Neural cell (in vitro differentiated cells): ENCODE measurements around the gene VPS26C. TPM values are rescaled to one million over a fixed set of nuclear protein-coding genes. Genes with fewer than 3 reads are reported as not detected.

Experiments
- H2AFZ ChIP-seq: fragments of 200-600, 300-800 bp; sonication (generic), shearing (Covaris generic); 2 replicates; pipeline ENCODE4 v1.6.0; 2014; ENCODE audit warnings: low read depth, mild to moderate bottlenecking, antibody characterized with exemption, low read length, moderate library complexity
- H3F3A ChIP-seq: fragments of 200-600 bp; shearing (Covaris generic); 2 replicates; pipeline ENCODE4 v1.6.1; 2016; ENCODE audit warnings: mild to moderate bottlenecking, moderate library complexity, mixed read lengths, antibody characterized with exemption, low read length; ENCODE audit not compliant: insufficient read depth, poor library complexity, severe bottlenecking
- H3K27ac ChIP-seq: fragments of 200-600, 300-800 bp; sonication (generic), shearing (Covaris generic); 2 replicates; pipeline ENCODE4 v1.5.1; 2014; ENCODE audit warnings: mild to moderate bottlenecking, low read length, moderate library complexity
- H3K27me3 ChIP-seq: fragments of 300-800, 200-600 bp; sonication (generic), shearing (Covaris generic); 2 replicates; pipeline ENCODE4 v1.6.0; 2014; ENCODE audit warnings: mild to moderate bottlenecking, low read depth, low read length, moderate library complexity; ENCODE audit not compliant: insufficient read depth
- H3K36me3 ChIP-seq: fragments of 300-800, 200-600 bp; sonication (generic), shearing (Covaris generic); 2 replicates; pipeline ENCODE4 v1.5.1; 2014; ENCODE audit warnings: mild to moderate bottlenecking, antibody characterized with exemption, low read length, moderate library complexity; ENCODE audit not compliant: insufficient read depth
- H3K4me2 ChIP-seq: fragments of 300-800, 200-600 bp; sonication (generic), shearing (Covaris generic); 2 replicates; pipeline ENCODE4 v1.6.0; 2014; ENCODE audit warnings: mild to moderate bottlenecking, low read length
- H3K4me3 ChIP-seq: fragments of 300-800, 200-600 bp; sonication (generic), shearing (Covaris generic); 2 replicates; pipeline ENCODE4 v1.5.1; 2014; ENCODE audit warnings: mild to moderate bottlenecking, low read length, moderate library complexity
- H3K79me2 ChIP-seq: fragments of 200-600 bp; shearing (Covaris generic); replicated peaks from 2 replicates; pipeline ENCODE4 v1.6.0; 2014; ENCODE audit warnings: mild to moderate bottlenecking, low read length, moderate library complexity; ENCODE audit not compliant: insufficient read depth
- H3K9ac ChIP-seq: fragments of 300-800, 200-600 bp; sonication (generic), shearing (Covaris generic); 2 replicates; pipeline ENCODE4 v1.6.1; 2016; ENCODE audit warnings: mild to moderate bottlenecking, low read length, mixed read lengths
- H3K9me2 ChIP-seq: fragments of 200-600 bp; shearing (Covaris generic); 2 replicates; pipeline ENCODE4 v1.6.1; 2016; ENCODE audit warnings: mild to moderate bottlenecking, low read length, mixed read lengths; ENCODE audit not compliant: insufficient read depth
- H3K9me3 ChIP-seq: fragments of 200-600, 300-800 bp; sonication (generic), shearing (Covaris generic); 2 replicates; pipeline ENCODE4 v1.6.1; 2016; ENCODE audit warnings: mild to moderate bottlenecking, mixed run types, low read length, moderate library complexity, mixed read lengths
- H4K20me1 ChIP-seq: fragments of 200-600 bp; shearing (Covaris generic); 2 replicates; pipeline ENCODE4 v1.6.1; 2016; ENCODE audit warnings: mild to moderate bottlenecking, mixed run types; ENCODE audit not compliant: insufficient read depth
- EP300 ChIP-seq: fragments of 450-650 bp; conservative IDR thresholded peaks from 2 replicates; pipeline ENCODE4 v1.6.1; 2014; ENCODE audit warnings: antibody characterized with exemption, mild to moderate bottlenecking, moderate library complexity; ENCODE audit not compliant: poor library complexity, severe bottlenecking
- EZH2 ChIP-seq: fragments of 200-600, 300-800 bp; shearing (Covaris generic), sonication (generic); IDR thresholded peaks from 2 replicates; pipeline ENCODE4 v1.6.1; 2014; ENCODE audit warnings: antibody characterized with exemption, low read length, borderline replicate concordance, mild to moderate bottlenecking; ENCODE audit not compliant: insufficient read depth, poor library complexity, severe bottlenecking
- MXI1 ChIP-seq: fragments of 450-650 bp; conservative IDR thresholded peaks from 2 replicates; pipeline ENCODE4 v1.6.1; 2014; ENCODE audit warnings: antibody characterized with exemption, mild to moderate bottlenecking; ENCODE audit not compliant: poor library complexity, severe bottlenecking
- POLR2AphosphoS5 ChIP-seq: IDR thresholded peaks from 2 replicates; pipeline ENCODE4 v1.6.1; 2012
- RAD21 ChIP-seq: fragments of 450-650 bp; conservative IDR thresholded peaks from 2 replicates; pipeline ENCODE4 v1.6.1; 2014; ENCODE audit warnings: antibody characterized with exemption, mild to moderate bottlenecking, moderate library complexity
- SMC3 ChIP-seq: fragments of 450-650 bp; conservative IDR thresholded peaks from 2 replicates; pipeline ENCODE4 v1.6.1; 2014; ENCODE audit warnings: antibody characterized with exemption, mild to moderate bottlenecking, moderate library complexity; ENCODE audit not compliant: poor library complexity
- TAF1 ChIP-seq: IDR thresholded peaks from 2 replicates; pipeline ENCODE4 v1.6.1; 2012; ENCODE audit warnings: low read depth
- polyA plus RNA-seq: library from polyadenylated mRNA; depleted of rRNA; stranded (reverse); fragments of >200 nt; gene quantifications from 2 replicates; pipeline ENCODE4 v1.2.3, GENCODE V29; 2014
- TF ChIP-seq, protein P1 (sequence below): IDR thresholded peaks from 2 replicates; pipeline ENCODE4 v1.6.1; 2012; ENCODE audit warnings: borderline replicate concordance
- TF ChIP-seq, protein P2 (sequence below): fragments of 450-650 bp; IDR thresholded peaks from 2 replicates; pipeline ENCODE4 v1.5.1; 2014; ENCODE audit warnings: antibody characterized with exemption, mild to moderate bottlenecking, moderate library complexity; ENCODE audit not compliant: poor library complexity, severe bottlenecking

VPS26C gene
- polyA plus RNA-seq, 1 donor from 2014 or later, result 55.5 TPM

DNA sequence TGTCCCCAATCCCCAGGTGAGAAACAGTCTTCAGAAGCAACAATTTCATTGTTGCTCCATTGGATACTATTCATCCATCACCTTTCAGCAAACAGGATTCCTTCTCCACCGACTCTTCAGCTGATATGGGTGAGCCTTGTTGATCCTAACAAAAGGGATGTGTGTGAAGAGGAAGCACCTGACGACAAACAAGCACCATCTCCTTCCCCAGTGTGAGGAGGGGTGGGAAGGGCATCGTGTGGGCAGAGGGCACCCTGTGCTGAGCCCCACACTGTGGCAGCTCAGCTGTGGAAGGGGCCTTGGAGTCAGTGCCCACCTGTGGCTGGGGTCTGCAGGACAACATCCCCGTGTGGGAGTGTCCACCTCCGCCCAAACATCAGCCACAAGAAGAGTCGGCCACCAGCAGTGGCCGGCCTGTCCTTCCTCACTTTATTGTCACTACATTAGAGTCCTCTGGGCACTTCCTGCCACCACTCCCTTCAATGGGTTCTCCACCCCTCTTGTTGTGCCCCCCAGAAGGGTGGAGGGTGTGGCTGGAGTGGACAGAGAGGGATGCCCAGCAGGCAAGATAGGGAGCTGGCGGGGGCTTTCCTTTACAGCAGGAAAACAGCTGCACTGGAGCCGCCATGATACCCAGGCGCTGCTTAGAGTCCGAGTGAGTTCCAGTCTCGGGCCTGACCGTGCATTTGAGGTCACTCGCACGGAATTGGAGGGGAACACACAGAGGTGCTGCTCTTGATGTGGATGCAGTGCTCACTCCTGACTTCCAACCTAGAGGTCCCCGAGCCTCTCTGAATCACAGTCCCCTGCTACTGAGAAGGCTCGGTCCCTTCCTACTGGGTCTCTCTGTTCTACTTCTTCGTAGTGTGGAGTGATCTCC, 40.9 kb downstream of the VPS26C start:
- Histone ChIP-seq H2AFZ (no peak overlapping the region), H3K27ac (no peak overlapping the region), H3K9me2 (no peaks in the 10 kb centered on the region), H3K9ac (no peak overlapping the region), H4K20me1 (no peaks in the 10 kb centered on the region), H3F3A (no peaks in the 10 kb centered on the region), H3K36me3 (no peaks in the 10 kb centered on the region), H3K79me2 (no peaks in the 10 kb centered on the region), H3K4me2 (no peak overlapping the region), H3K9me3 (no peaks in the 10 kb centered on the region), H3K27me3 (no peaks in the 10 kb centered on the region), H3K4me3 (no peak overlapping the region)
- TF ChIP-seq MXI1 (no peak), EZH2 (no peak), SMC3 (no peak), POLR2AphosphoS5 (no peak), RAD21 (no peak), TAF1 (no peak), EP300 (no peak)
- TF ChIP-seq, protein P1, sequence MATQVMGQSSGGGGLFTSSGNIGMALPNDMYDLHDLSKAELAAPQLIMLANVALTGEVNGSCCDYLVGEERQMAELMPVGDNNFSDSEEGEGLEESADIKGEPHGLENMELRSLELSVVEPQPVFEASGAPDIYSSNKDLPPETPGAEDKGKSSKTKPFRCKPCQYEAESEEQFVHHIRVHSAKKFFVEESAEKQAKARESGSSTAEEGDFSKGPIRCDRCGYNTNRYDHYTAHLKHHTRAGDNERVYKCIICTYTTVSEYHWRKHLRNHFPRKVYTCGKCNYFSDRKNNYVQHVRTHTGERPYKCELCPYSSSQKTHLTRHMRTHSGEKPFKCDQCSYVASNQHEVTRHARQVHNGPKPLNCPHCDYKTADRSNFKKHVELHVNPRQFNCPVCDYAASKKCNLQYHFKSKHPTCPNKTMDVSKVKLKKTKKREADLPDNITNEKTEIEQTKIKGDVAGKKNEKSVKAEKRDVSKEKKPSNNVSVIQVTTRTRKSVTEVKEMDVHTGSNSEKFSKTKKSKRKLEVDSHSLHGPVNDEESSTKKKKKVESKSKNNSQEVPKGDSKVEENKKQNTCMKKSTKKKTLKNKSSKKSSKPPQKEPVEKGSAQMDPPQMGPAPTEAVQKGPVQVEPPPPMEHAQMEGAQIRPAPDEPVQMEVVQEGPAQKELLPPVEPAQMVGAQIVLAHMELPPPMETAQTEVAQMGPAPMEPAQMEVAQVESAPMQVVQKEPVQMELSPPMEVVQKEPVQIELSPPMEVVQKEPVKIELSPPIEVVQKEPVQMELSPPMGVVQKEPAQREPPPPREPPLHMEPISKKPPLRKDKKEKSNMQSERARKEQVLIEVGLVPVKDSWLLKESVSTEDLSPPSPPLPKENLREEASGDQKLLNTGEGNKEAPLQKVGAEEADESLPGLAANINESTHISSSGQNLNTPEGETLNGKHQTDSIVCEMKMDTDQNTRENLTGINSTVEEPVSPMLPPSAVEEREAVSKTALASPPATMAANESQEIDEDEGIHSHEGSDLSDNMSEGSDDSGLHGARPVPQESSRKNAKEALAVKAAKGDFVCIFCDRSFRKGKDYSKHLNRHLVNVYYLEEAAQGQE, result no peak
- TF ChIP-seq, protein P2, sequence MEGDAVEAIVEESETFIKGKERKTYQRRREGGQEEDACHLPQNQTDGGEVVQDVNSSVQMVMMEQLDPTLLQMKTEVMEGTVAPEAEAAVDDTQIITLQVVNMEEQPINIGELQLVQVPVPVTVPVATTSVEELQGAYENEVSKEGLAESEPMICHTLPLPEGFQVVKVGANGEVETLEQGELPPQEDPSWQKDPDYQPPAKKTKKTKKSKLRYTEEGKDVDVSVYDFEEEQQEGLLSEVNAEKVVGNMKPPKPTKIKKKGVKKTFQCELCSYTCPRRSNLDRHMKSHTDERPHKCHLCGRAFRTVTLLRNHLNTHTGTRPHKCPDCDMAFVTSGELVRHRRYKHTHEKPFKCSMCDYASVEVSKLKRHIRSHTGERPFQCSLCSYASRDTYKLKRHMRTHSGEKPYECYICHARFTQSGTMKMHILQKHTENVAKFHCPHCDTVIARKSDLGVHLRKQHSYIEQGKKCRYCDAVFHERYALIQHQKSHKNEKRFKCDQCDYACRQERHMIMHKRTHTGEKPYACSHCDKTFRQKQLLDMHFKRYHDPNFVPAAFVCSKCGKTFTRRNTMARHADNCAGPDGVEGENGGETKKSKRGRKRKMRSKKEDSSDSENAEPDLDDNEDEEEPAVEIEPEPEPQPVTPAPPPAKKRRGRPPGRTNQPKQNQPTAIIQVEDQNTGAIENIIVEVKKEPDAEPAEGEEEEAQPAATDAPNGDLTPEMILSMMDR, result no peak

DNA sequence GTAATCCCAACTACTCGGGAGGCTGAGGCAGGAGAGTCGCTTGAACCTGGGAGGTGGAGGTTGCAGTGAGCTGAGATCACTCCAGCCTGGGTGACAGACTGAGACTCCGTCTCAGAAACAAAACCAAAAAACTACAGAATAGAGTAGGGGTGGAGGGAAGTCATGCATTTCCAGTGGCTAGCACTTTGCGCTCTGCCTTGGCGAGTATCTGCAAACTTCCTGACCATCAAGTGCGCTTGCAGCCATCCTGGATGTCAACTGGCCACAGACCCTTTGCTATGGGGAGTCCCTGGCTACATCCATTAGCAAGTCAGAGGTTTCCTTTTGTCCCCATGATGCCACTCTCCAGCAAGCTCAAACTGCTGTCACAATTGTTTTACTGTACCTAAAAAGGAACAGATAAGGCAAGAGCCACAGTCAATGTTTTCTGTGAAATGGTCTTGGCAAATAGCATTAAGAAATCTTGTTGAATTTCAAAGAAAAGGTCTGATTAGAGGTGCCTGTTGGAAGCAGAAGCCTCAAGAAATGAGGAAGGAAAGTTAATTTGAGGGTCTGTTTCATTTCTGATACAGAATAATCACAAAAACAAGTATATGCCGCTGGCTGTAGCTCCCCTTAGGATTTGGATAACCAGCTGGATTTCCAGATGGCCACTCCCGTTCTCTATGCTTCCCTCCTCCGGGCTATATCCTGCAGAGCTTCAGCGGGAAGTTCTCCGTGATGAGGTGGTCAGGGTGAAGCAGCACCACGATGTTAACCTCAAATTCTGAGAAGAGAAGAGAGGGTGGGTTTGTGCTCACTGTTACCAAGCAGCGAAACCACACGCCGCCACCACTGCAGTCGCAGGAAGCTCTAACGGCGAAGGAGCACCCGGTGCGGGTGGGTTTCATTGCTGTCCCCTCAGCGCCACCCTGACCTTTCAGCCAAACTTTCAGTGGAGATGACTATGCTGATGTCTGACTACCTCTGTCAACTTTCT, 42.0 kb downstream of the VPS26C start:
- Histone ChIP-seq H3F3A (no peaks in the 10 kb centered on the region), H3K79me2 (no peaks in the 10 kb centered on the region), H3K9me2 (no peaks in the 10 kb centered on the region), H4K20me1 (no peaks in the 10 kb centered on the region), H3K4me3 (no peak overlapping the region), H3K27ac (no peak overlapping the region), H3K4me2 (no peak overlapping the region), H3K36me3 (no peaks in the 10 kb centered on the region), H3K9ac (no peak overlapping the region), H3K9me3 (no peaks in the 10 kb centered on the region), H3K27me3 (no peaks in the 10 kb centered on the region), H2AFZ (no peak overlapping the region)
- TF ChIP-seq, protein P1, result no peak
- TF ChIP-seq EZH2 (no peak), EP300 (no peak), SMC3 (no peak), MXI1 (no peak), TAF1 (no peak), POLR2AphosphoS5 (no peak), RAD21 (no peak)
- TF ChIP-seq, protein P2, result no peak
